Omental fat pad (tissue), 4 donors: ENCODE data around the gene HSPA1A. TPM values are rescaled to one million over a fixed set of nuclear protein-coding genes. Genes with fewer than 3 reads are reported as not detected.
A peak's percentile ranks its signal among the peaks of the same experiment; 100 is the strongest.
"Not testable (repeated sequence)": the region's sequence is repeated elsewhere in the genome, so short reads cannot be mapped to it uniquely, and the experiment has no call there.

Source experiments
- ATAC-seq: fragments of 150-250 bp; one replicate; pipeline ENCODE4 v1.9.1; 2016; ENCODE audit warnings: mild to moderate bottlenecking, moderate library complexity; ENCODE audit not compliant: low FRiP score
- DNase-seq: peaks from one replicate; pipeline ENCODE4 v3.0.0-alpha.2; 2019; ENCODE audit warnings: low spot score
- CTCF ChIP-seq, 3 donors: fragments of 450-650 bp; IDR thresholded peaks; one replicate each; pipeline ENCODE4 v1.5.1; 2016 to 2017; ENCODE audit warnings: antibody characterized with exemption in 3 of 3, mild to moderate bottlenecking in 3 of 3, moderate library complexity in 2 of 3
- total RNA-seq, 4 donors: library from RNA; depleted of rRNA; stranded (reverse); fragments of >200 nt; gene quantifications; one replicate each; pipeline ENCODE4 v1.1.0, GENCODE V29; 2016

HSPA1A gene
- total RNA-seq, 4 donors from 2014 or later = 155 to 1,684 (median 309) TPM

- ATAC-seq (peak; percentile 57), DNase-seq (no peak)
Measured at GRCh38 chr6:31814677-31815024, 692 bp upstream of the HSPA1A start.

DNA sequence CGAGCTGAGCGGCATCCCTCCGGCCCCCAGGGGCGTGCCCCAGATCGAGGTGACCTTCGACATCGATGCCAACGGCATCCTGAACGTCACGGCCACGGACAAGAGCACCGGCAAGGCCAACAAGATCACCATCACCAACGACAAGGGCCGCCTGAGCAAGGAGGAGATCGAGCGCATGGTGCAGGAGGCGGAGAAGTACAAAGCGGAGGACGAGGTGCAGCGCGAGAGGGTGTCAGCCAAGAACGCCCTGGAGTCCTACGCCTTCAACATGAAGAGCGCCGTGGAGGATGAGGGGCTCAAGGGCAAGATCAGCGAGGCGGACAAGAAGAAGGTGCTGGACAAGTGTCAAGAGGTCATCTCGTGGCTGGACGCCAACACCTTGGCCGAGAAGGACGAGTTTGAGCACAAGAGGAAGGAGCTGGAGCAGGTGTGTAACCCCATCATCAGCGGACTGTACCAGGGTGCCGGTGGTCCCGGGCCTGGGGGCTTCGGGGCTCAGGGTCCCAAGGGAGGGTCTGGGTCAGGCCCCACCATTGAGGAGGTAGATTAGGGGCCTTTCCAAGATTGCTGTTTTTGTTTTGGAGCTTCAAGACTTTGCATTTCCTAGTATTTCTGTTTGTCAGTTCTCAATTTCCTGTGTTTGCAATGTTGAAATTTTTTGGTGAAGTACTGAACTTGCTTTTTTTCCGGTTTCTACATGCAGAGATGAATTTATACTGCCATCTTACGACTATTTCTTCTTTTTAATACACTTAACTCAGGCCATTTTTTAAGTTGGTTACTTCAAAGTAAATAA lies 2.0 kb downstream of the HSPA1A start:
- ATAC-seq, DNase-seq: not testable (repeated sequence)

More at GRCh38 chr6:31814677-31815024, 692 bp upstream of the HSPA1A start:
- TF ChIP-seq CTCF (IDR thresholded peaks at IDR 0.05) = no peak

- not testable (repeated sequence) for ATAC-seq
Measured at GRCh38 chr6:31817929-31818511, 2.7 kb downstream of the HSPA1A start.

GRCh38 chr6:31819871-31820299 lies 4.5 kb downstream of the HSPA1A start:
- no peak for TF ChIP-seq CTCF (IDR thresholded peaks at IDR 0.05)
- no peak for ATAC-seq
- no peak for DNase-seq

More at GRCh38 chr6:31817929-31818511, 2.7 kb downstream of the HSPA1A start:
- DNase-seq = not testable (repeated sequence)

- DNase-seq, ATAC-seq: not testable (repeated sequence)
Measured at GRCh38 chr6:31820399-31820798, 5.1 kb downstream of the HSPA1A start.

- no peak for TF ChIP-seq CTCF (IDR thresholded peaks at IDR 0.05)
- no peak for ATAC-seq
- peak; percentile 78 for DNase-seq
Measured at GRCh38 chr6:31821301-31822035, 6.1 kb downstream of the HSPA1A start.

DNA sequence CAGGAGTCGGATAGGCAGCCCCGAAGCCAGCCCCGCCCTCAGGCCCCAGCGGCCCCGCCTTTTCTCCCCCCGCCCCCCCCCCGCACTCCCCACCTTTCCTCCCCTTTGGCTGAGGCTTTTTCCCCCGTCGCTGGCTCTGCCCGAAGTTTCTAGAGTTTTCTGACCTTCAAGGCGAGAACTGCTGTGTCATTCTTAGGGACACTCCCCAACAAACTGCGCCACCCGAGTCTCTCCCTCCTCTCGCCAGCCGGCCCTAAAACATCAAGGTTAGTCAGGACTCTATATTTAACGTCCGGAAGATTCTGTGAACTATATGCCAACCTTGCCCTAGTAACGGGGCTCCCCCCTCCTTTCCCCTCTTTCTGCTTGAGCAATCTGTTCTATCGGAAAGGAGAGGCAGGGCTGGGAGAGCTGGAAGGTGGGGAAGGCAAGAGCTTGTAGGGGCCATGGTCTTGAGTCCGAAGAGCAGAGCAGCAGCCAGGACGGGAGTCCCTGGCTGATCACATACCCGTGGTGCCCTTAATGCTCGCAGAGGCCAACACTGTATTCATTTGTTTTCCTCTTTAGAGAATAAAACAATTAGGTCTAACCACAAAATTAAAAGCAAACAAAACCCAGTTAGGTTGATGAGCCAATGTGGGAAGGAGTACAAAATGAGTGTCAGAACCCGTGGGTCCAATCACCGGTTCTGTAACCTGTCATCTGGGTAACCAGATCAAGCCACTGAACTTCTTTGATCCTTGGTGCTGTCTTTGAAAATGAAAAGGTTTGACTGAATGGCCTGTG lies 6.9 kb downstream of the HSPA1A start:
- ATAC-seq = peak; percentile 55
- DNase-seq = peak; percentile 48

GRCh38 chr6:31823592-31824196 lies 8.4 kb downstream of the HSPA1A start:
- ATAC-seq, DNase-seq: not testable (repeated sequence)

More for the DNA sequence above, 6.9 kb downstream of the HSPA1A start:
- TF ChIP-seq CTCF (IDR thresholded peaks at IDR 0.05) = no peak
